HEK293 (cell line): Measurements from ENCODE around the gene SNX21.

ENCODE experiments used
- GLI4 ChIP-seq: fragments of 450-650 bp; formaldehyde crosslinking; IDR thresholded peaks from 2 replicates; pipeline ENCODE4 v1.5.1; 2016; ENCODE audit warnings: missing biosample characterization, missing genetic modification characterization
- KLF7 ChIP-seq: fragments of 450-650 bp; formaldehyde crosslinking; IDR thresholded peaks from 2 replicates; pipeline ENCODE4 v1.5.1; 2016; ENCODE audit warnings: missing biosample characterization, missing genetic modification characterization, borderline replicate concordance
- REPIN1 ChIP-seq: fragments of 450-650 bp; formaldehyde crosslinking; IDR thresholded peaks from 2 replicates; pipeline ENCODE4 v1.5.1; 2017; ENCODE audit warnings: missing biosample characterization, missing genetic modification characterization, low read depth
- SP3 ChIP-seq: fragments of 450-650 bp; formaldehyde crosslinking; IDR thresholded peaks from 2 replicates; pipeline ENCODE4 v1.5.1; 2016; ENCODE audit warnings: missing biosample characterization, missing genetic modification characterization
- TRIM28 ChIP-seq: IDR thresholded peaks from 2 replicates; pipeline ENCODE4 v1.6.1; 2011; ENCODE audit warnings: low read length, control low read depth, borderline replicate concordance
- YY1 ChIP-seq: fragments of 450-650 bp; formaldehyde crosslinking; IDR thresholded peaks from 2 replicates; pipeline ENCODE4 v1.5.1; 2018; ENCODE audit warnings: missing biosample characterization, missing genetic modification characterization
- ZNF10 ChIP-seq: fragments of 450-650 bp; formaldehyde crosslinking; IDR thresholded peaks from 2 replicates; pipeline ENCODE4 v1.5.1; 2017; ENCODE audit warnings: missing biosample characterization, missing genetic modification characterization
- ZNF223 ChIP-seq: fragments of 450-650 bp; formaldehyde crosslinking; IDR thresholded peaks from 2 replicates; pipeline ENCODE4 v1.5.1; 2016; ENCODE audit warnings: missing biosample characterization, missing genetic modification characterization
- ZNF239 ChIP-seq: fragments of 450-650 bp; formaldehyde crosslinking; IDR thresholded peaks from 2 replicates; pipeline ENCODE4 v1.5.1; 2016; ENCODE audit warnings: missing biosample characterization, missing genetic modification characterization
- ZNF335 ChIP-seq: fragments of 450-650 bp; formaldehyde crosslinking; conservative IDR thresholded peaks from 2 replicates; pipeline ENCODE4 v1.5.1; 2016; ENCODE audit warnings: missing biosample characterization, missing genetic modification characterization
- ZNF404 ChIP-seq: fragments of 450-650 bp; formaldehyde crosslinking; IDR thresholded peaks from 2 replicates; pipeline ENCODE4 v1.5.1; 2017; ENCODE audit warnings: missing biosample characterization, missing genetic modification characterization
- ZNF544 ChIP-seq: fragments of 450-650 bp; formaldehyde crosslinking; IDR thresholded peaks from 2 replicates; pipeline ENCODE4 v1.5.0; 2017; ENCODE audit warnings: missing biosample characterization, missing genetic modification characterization
- ZNF585B ChIP-seq: fragments of 450-650 bp; formaldehyde crosslinking; IDR thresholded peaks from 2 replicates; pipeline ENCODE4 v1.5.1; 2016; ENCODE audit warnings: missing biosample characterization, missing genetic modification characterization
- ZNF610 ChIP-seq: fragments of 450-650 bp; formaldehyde crosslinking; IDR thresholded peaks from 2 replicates; pipeline ENCODE4 v1.5.1; 2016; ENCODE audit warnings: missing biosample characterization, missing genetic modification characterization, borderline replicate concordance
- ZNF621 ChIP-seq: fragments of 450-650 bp; formaldehyde crosslinking; IDR thresholded peaks from 2 replicates; pipeline ENCODE4 v1.5.1; 2017; ENCODE audit warnings: missing biosample characterization, missing genetic modification characterization
- ZNF658 ChIP-seq: fragments of 450-650 bp; formaldehyde crosslinking; IDR thresholded peaks from 2 replicates; pipeline ENCODE4; 2016; ENCODE audit warnings: missing biosample characterization, missing genetic modification characterization
- ZNF677 ChIP-seq: fragments of 450-650 bp; IDR thresholded peaks from 2 replicates; pipeline ENCODE4 v1.5.0; 2018; ENCODE audit warnings: missing biosample characterization, mild to moderate bottlenecking, missing genetic modification characterization, moderate library complexity
- ZNF768 ChIP-seq: fragments of 450-650 bp; formaldehyde crosslinking; IDR thresholded peaks from 2 replicates; pipeline ENCODE4 v1.5.1; 2018; ENCODE audit warnings: missing biosample characterization, mild to moderate bottlenecking, missing genetic modification characterization
- TF ChIP-seq, protein P1 (sequence below): fragments of 450-650 bp; formaldehyde crosslinking; IDR thresholded peaks from 2 replicates; pipeline ENCODE4 v1.5.1; 2016; ENCODE audit warnings: missing biosample characterization, missing genetic modification characterization
- TF ChIP-seq, protein P2 (sequence below): fragments of 450-650 bp; formaldehyde crosslinking; IDR thresholded peaks from 2 replicates; pipeline ENCODE4 v1.5.1; 2017; ENCODE audit warnings: missing biosample characterization, missing genetic modification characterization
- TF ChIP-seq, protein P3 (sequence below): fragments of 450-650 bp; IDR thresholded peaks from 2 replicates; pipeline ENCODE4 v1.5.1; 2018; ENCODE audit warnings: missing biosample characterization, missing genetic modification characterization
- TF ChIP-seq, protein P4 (sequence below): fragments of 450-650 bp; formaldehyde crosslinking; IDR thresholded peaks from 2 replicates; pipeline ENCODE4 v1.5.1; 2016; ENCODE audit warnings: missing biosample characterization, missing genetic modification characterization, borderline replicate concordance
- TF ChIP-seq, protein P5 (sequence below): fragments of 450-650 bp; formaldehyde crosslinking; IDR thresholded peaks from 2 replicates; pipeline ENCODE4 v1.5.1; 2017; ENCODE audit warnings: missing biosample characterization, mild to moderate bottlenecking, missing genetic modification characterization, moderate library complexity
- TF ChIP-seq, protein P6 (sequence below): fragments of 450-650 bp; formaldehyde crosslinking; IDR thresholded peaks from 2 replicates; pipeline ENCODE4 v1.5.1; 2016; ENCODE audit warnings: missing biosample characterization, missing genetic modification characterization

Gene SNX21

DNA sequence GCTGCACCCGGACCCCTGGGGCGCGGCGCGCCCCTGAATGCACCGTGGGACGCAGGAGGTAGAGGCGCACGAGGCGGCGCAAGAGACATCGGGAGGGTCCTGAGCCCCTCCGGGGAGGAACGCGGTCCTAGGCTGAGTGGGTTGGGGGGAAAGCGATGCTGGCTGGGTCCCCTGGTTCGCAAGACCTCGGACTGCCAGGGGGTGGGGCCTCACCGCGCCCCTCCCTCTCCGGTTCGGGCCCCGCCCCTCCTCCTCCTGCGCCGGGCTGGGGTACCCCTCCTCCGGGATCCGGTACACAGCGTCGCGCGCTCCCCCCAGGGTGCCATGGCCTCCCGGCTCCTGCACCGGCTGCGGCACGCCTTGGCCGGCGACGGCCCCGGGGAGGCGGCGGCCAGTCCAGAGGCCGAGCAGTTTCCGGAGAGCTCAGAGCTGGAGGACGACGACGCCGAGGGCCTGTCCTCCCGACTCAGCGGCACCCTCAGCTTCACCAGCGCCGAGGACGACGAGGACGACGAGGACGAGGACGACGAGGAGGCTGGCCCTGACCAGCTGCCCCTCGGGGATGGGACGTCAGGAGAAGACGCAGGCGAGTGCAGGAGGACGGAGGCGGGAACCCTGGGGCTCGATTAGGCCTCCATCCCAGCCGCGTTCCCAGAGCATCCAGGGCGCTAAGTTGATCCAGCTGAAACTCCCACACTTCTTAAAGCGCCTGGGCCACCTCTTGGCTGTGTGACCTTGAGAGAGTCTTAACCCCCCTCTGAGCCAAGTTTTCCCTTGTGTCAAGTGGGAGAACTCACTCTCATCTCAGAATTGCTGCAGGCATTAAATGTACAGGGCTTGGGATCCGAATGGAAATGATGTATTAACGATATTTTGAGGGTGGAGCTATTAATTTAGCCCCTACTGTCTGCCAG lies 541 bp downstream of the SNX21 start (continued):
- no peak for TF ChIP-seq KLF7 (tag by site-specific recombination)
- peak; percentile 81 for TF ChIP-seq SP3 (tag by site-specific recombination)
- TF ChIP-seq GLI4 = no peak
- peak; percentile 60; the same call in 1 of the 2 replicates for TF ChIP-seq ZNF335 (tag by site-specific recombination)
- TF ChIP-seq TRIM28 = no peak
- TF ChIP-seq ZNF223 = peak; percentile 58; the same call in 1 of the 2 replicates
- TF ChIP-seq, protein P1, sequence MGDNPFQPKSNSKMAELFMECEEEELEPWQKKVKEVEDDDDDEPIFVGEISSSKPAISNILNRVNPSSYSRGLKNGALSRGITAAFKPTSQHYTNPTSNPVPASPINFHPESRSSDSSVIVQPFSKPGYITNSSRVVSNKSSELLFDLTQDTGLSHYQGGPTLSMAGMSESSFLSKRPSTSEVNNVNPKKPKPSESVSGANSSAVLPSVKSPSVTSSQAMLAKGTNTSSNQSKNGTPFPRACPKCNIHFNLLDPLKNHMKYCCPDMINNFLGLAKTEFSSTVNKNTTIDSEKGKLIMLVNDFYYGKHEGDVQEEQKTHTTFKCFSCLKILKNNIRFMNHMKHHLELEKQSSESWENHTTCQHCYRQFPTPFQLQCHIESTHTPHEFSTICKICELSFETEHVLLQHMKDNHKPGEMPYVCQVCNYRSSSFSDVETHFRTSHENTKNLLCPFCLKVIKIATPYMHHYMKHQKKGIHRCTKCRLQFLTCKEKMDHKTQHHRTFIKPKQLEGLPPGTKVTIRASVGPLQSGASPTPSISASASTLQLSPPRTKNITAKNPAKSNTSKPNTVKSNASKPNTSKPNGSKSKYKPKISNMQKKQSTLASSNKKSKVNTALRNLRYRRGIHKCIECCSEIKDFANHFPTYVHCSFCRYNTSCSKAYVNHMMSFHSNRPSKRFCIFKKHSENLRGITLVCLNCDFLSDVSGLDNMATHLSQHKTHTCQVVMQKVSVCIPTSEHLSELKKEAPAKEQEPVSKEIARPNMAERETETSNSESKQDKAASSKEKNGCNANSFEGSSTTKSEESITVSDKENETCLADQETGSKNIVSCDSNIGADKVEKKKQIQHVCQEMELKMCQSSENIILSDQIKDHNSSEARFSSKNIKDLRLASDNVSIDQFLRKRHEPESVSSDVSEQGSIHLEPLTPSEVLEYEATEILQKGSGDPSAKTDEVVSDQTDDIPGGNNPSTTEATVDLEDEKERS = no peak
- TF ChIP-seq, protein P2, sequence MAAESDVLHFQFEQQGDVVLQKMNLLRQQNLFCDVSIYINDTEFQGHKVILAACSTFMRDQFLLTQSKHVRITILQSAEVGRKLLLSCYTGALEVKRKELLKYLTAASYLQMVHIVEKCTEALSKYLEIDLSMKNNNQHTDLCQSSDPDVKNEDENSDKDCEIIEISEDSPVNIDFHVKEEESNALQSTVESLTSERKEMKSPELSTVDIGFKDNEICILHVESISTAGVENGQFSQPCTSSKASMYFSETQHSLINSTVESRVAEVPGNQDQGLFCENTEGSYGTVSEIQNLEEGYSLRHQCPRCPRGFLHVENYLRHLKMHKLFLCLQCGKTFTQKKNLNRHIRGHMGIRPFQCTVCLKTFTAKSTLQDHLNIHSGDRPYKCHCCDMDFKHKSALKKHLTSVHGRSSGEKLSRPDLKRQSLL (tag by site-specific recombination) = no peak; the same call in 1 of the 2 replicates
- TF ChIP-seq ZNF544 (tag by site-specific recombination) = no peak
- TF ChIP-seq ZNF677 (tag by site-specific recombination) = no peak
- TF ChIP-seq ZNF768 (tag by site-specific recombination) = 0 out of 2 replicates have a peak, but pooled peaks have one; percentile 48
- no peak for TF ChIP-seq REPIN1 (tag by site-specific recombination)
- TF ChIP-seq ZNF239 (tag by site-specific recombination) = no peak
- no peak for TF ChIP-seq ZNF585B (tag by site-specific recombination)
- no peak for TF ChIP-seq ZNF10 (tag by site-specific recombination)
- TF ChIP-seq, protein P3, sequence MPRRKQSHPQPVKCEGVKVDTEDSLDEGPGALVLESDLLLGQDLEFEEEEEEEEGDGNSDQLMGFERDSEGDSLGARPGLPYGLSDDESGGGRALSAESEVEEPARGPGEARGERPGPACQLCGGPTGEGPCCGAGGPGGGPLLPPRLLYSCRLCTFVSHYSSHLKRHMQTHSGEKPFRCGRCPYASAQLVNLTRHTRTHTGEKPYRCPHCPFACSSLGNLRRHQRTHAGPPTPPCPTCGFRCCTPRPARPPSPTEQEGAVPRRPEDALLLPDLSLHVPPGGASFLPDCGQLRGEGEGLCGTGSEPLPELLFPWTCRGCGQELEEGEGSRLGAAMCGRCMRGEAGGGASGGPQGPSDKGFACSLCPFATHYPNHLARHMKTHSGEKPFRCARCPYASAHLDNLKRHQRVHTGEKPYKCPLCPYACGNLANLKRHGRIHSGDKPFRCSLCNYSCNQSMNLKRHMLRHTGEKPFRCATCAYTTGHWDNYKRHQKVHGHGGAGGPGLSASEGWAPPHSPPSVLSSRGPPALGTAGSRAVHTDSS (tag by site-specific recombination) = no peak
- peak; percentile 47; the same call in 1 of the 2 replicates for TF ChIP-seq YY1
- no peak for TF ChIP-seq ZNF658 (tag by site-specific recombination)
- TF ChIP-seq, protein P4, sequence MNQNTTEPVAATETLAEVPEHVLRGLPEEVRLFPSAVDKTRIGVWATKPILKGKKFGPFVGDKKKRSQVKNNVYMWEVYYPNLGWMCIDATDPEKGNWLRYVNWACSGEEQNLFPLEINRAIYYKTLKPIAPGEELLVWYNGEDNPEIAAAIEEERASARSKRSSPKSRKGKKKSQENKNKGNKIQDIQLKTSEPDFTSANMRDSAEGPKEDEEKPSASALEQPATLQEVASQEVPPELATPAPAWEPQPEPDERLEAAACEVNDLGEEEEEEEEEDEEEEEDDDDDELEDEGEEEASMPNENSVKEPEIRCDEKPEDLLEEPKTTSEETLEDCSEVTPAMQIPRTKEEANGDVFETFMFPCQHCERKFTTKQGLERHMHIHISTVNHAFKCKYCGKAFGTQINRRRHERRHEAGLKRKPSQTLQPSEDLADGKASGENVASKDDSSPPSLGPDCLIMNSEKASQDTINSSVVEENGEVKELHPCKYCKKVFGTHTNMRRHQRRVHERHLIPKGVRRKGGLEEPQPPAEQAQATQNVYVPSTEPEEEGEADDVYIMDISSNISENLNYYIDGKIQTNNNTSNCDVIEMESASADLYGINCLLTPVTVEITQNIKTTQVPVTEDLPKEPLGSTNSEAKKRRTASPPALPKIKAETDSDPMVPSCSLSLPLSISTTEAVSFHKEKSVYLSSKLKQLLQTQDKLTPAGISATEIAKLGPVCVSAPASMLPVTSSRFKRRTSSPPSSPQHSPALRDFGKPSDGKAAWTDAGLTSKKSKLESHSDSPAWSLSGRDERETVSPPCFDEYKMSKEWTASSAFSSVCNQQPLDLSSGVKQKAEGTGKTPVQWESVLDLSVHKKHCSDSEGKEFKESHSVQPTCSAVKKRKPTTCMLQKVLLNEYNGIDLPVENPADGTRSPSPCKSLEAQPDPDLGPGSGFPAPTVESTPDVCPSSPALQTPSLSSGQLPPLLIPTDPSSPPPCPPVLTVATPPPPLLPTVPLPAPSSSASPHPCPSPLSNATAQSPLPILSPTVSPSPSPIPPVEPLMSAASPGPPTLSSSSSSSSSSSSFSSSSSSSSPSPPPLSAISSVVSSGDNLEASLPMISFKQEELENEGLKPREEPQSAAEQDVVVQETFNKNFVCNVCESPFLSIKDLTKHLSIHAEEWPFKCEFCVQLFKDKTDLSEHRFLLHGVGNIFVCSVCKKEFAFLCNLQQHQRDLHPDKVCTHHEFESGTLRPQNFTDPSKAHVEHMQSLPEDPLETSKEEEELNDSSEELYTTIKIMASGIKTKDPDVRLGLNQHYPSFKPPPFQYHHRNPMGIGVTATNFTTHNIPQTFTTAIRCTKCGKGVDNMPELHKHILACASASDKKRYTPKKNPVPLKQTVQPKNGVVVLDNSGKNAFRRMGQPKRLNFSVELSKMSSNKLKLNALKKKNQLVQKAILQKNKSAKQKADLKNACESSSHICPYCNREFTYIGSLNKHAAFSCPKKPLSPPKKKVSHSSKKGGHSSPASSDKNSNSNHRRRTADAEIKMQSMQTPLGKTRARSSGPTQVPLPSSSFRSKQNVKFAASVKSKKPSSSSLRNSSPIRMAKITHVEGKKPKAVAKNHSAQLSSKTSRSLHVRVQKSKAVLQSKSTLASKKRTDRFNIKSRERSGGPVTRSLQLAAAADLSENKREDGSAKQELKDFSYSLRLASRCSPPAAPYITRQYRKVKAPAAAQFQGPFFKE (tag by site-specific recombination) = no peak
- TF ChIP-seq, protein P5, sequence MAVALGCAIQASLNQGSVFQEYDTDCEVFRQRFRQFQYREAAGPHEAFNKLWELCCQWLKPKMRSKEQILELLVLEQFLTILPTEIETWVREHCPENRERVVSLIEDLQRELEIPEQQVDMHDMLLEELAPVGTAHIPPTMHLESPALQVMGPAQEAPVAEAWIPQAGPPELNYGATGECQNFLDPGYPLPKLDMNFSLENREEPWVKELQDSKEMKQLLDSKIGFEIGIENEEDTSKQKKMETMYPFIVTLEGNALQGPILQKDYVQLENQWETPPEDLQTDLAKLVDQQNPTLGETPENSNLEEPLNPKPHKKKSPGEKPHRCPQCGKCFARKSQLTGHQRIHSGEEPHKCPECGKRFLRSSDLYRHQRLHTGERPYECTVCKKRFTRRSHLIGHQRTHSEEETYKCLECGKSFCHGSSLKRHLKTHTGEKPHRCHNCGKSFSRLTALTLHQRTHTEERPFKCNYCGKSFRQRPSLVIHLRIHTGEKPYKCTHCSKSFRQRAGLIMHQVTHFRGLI (tag by site-specific recombination) = no peak
- no peak for TF ChIP-seq ZNF610 (tag by site-specific recombination)
- TF ChIP-seq ZNF621 = no peak
- TF ChIP-seq ZNF404 = no peak
- TF ChIP-seq, protein P6, sequence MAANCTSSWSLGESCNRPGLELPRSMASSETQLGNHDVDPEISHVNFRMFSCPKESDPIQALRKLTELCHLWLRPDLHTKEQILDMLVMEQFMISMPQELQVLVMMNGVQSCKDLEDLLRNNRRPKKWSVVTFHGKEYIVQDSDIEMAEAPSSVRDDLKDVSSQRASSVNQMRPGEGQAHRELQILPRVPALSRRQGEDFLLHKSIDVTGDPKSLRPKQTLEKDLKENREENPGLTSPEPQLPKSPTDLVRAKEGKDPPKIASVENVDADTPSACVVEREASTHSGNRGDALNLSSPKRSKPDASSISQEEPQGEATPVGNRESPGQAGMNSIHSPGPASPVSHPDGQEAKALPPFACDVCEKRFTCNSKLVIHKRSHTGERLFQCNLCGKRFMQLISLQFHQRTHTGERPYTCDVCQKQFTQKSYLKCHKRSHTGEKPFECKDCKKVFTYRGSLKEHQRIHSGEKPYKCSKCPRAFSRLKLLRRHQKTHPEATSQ (tag by site-specific recombination) = no peak
